GM18873 (cell line): Measurements from ENCODE around the gene NELL1.

Experiments used
- ATAC-seq: cut with Tn5 transposase; IDR thresholded peaks from one replicate; pipeline ENCODE4 v1.9.1; 2021; ENCODE audit warnings: mild to moderate bottlenecking, moderate library complexity, moderate number of reproducible peaks; ENCODE audit not compliant: unreplicated experiment, low FRiP score

Gene NELL1

DNA sequence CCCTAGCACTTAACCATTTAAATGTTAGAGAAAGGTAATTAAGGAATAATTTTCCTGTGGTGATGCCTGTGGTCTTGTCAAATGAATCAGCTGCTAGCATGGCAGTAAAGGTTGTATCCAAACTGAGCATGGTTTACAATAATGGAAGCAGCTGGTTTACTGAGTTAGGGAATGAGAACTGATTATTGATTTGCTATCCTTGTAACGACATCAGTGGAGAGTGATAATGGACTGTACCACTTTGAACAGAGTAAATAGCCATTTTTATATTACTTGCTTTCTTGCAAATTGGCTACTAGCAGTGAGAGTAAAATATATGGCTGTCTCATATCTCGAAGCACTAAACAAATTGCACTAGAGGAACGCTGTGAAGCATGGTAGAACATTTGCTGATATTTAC lies 934.5 kb downstream of the NELL1 start:
- no peak for ATAC-seq

DNA sequence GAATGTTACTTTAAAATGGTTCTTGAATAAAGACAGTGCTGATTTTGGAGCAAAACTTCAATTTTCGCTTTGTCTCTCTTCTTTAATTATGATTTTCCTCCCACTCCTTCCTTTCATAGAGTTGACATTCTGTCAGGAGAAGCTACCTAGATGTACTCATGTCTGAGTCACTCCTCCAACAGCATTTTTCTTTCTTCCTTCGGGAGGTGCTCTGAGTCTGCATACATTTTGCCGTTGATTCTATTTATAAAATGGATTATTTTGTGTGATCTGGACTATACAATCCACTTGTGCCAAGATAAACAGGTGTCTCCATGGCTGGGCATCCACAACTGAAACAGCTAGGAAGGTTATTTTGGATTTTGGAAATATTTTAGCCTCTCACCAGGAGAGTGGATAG lies 935.2 kb downstream of the NELL1 start:
- ATAC-seq: no peak

DNA sequence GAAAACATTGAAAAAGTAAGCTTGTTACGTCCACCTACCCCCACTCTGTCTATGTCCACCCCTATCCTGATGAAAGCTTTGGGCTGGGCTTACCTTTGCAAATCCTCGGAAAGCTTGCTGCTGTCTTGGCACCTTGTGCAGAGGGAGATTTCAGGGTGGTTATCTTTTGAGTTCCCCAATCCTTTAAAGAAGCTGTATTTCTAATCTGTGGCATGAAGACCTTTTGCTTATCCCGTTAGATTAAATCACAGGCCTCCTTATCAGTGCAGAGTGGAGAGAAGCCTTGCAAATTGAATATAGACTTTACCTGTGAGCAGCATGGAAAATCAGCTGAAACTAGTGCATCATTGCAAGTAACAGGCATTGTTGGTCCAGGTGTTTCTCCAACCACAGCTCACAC lies 942.9 kb downstream of the NELL1 start:
- no peak for ATAC-seq

DNA sequence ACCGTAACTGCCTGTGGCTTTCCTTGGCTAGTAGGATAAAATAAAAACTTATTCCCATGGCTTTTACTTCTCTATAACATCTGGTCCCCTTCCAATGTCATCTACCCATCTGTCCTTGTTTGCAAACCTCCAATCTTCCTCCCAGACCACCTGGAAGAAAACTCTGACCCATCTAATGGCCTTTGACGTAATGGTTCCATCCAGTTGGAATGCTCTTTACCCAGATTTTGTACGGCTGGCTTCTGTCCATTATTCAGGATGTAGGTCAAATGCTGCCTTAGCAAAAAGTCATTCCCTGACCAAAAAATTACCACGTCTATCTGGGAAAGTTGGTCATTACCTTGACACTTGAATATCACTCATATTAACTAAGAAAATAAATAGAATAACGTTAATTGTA lies 945.6 kb downstream of the NELL1 start:
- no peak for ATAC-seq

DNA sequence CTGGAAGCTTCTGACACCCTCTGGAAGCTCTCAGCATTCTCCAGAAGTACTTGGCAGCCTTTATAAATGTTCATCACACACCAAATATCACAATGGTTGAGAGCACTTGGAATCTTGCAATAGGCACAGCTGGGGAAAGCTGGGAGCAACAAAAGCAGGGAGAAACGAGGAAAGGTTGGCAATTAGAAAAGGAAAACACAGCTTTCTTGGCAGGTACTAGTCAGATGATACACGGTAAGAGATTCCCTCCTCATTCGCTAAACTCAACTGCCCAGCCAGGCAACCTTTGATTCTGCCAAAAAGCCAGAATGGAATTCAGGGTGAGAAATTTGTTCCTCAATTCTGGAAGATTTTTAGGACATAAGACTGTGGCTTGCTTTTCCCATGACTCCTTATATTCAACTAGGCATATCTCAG lies 946.6 kb downstream of the NELL1 start:
- no peak for ATAC-seq

DNA sequence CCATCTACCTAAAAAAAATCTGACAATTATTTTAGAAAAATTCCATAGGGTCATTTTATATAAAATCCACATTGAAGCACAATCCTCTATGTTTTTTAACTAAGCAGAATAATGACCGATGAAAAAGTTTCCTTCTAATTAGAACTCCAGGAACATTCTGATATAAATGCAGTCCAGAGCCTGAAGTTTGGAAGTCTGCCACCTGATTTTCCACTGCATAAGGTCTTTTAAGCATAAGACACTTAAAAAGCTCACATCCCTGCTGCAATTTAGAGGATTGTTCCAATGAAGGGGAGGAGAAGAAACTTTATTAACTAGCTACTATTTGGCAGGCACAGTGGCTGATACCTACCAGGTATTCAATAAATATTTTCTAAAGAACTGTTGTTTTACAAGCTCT lies 953.2 kb downstream of the NELL1 start:
- ATAC-seq: no peak

DNA sequence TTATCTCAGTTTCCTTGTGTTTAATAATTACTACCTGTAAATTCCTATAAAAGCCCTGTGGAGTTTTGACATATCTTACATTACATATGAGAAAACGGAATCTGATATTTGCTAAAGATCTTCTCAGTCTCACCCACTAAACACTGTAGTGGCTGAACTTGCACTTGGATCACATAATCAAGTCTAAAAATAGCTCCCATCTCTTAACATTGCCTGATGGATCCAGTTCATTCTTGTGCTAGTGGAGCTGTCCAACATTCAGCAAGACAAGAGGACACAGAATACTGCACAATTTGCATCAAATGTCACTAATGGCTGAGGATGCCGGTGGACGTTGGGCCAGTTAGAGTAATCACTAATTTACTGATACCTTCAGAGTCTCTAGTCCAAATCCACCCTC lies 953.6 kb downstream of the NELL1 start:
- no peak for ATAC-seq
